Stimulated activated CD8-positive, alpha-beta memory T cell treated with anti-CD3 and anti-CD28 coated beads, Interleukin-7, amount 100 ng/mL, for 4 hours (primary cell): ENCODE results near the gene RCC1.
"Not testable (repeated sequence)": the region's sequence is repeated elsewhere in the genome, so short reads cannot be mapped to it uniquely, and the experiment has no call there.

Experiments used
- DNase-seq, 2 donors: peaks; one replicate each; pipeline ENCODE4 v3.0.0-alpha.2; 2020; ENCODE audit warnings: low read depth in 2 of 2

The RCC1 gene

GRCh38 chr1:28548318-28548717 is 42.5 kb downstream of the RCC1 start:
- DNase-seq, result no peak

GRCh38 chr1:28551381-28551780 is 45.5 kb downstream of the RCC1 start:
- DNase-seq, result no peak

DNA sequence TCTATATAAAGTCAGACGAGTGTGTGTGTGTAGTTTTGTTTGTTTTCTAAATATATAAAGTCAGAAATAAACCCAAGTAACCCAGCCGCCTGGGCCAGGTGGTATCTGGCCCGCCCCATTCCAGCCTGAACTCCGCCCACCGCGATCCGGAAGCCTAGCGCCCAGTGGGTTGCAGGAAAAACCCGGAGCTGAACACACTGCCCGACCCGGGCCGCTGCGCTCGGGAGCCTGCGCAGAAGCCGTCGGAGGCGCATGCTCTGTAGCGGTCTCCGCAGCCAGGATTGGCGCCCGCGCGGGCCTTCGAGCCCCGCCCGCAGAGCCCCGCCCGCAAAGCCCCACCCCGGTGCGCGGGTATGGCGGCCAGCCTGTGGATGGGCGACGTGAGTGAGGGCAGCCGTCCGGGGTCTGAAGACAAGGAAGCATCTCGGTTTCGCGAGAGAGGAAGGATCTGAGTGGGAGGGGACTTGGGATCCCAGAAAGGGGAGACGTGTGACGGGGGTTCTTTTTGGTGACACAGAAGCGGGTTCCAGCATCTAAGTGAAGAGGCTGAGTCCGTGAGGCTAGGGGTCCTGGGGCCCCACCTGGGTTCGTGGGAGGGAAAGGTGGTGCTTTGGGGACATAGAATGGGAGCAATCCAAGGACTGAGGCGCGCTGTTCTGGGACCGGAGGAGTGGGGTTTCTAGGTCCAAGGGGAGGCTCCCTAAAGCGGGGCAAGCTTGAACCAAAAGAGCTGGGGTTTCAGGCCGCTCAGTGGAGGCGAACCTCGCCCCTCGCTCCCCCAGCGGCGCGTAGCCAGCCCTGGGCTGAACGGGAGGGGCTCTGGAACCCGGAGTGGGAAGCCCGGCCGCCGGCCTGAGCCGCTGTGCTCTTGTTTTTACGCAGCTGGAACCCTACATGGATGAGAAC is 47.2 kb downstream of the RCC1 start, which contains the start of gene TRNAU1AP:
TSS of gene TRNAU1AP (plus strand) at position 328 of the 906 bp plus-strand sequence. CDS start at position 354, 26 bp downstream.
- DNase-seq, result peak; percentile 95

- no peak for DNase-seq
Measured at GRCh38 chr1:28560886-28561285, 55.0 kb downstream of the RCC1 start.

DNA sequence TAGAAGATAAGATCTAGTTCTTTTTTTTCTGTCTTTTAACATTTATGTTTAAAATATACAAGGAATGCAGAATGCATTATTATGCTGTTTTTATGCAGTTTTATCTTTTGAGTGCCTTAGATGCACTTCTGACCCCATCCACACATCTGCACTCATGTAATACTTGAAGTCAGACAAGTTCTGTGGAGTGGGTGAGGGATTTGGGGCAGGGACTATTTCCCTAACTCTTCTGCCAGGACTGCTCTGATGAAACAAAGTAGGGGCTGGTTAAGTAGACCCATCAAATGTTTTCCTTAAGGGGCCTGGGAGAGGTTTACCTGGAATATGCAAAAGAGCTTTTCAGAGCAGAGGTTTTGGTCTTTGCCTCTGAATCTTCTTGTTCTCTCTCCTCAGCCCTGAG is 58.5 kb downstream of the RCC1 start:
- no peak for DNase-seq

- no peak for DNase-seq
Measured at GRCh38 chr1:28565040-28565439, 59.2 kb downstream of the RCC1 start.

DNA sequence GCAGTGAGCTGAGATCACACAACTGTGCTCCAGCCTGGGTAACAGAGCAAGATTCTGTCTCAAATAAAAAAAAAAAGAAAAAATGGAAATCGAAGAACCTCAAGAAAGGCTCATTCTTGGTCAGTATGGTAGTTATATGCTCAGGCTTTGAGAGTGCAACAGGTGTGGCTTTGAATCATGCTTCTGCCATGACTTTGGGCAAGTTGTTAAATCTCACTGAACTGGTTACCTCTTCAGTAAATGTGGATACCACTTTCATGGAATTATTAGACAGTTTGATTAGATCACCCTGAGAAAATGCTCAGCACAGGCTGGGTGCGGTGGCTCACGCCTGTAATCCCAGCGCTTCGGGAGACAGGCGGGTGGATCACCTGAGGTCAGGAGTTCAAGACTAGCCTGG is 59.9 kb downstream of the RCC1 start:
- DNase-seq, result no peak

DNA sequence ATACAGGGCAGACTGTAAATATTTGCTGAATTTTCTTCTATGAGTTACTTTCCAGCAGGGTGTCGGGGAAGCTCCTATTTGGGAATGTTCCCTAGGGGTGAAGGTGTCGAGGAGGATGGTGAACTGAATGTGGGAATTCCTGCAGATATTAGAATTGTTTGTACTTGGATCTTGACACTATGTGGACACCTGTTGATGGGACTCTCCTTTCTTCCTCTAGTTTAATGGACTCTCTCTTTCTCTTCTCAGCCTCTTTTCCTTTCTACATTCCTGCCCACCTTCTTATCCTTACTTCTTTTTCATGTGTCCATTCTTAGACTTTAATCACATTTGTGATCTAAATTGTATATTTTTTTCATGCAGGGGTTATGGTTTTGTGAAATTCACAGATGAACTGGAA is 61.1 kb downstream of the RCC1 start:
- no peak for DNase-seq

DNA sequence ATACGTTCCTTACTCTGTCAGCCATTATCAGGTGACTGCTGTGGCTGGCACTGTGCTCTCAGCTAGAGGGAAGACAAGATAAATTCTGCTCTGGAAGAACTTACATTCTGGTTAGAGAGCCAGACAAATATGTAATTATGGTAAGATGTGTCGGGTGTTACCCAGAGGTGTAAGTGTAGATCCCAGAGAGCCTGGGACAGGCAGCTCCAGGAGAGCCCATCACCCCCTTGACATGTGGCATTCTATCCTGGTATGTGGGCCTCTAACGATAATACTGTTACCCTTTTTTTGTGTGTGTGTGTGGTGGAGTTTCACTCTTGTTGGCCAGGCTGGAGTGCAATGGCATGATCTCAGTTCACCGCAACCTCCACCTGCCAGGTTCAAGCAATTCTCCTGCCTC is 66.1 kb downstream of the RCC1 start:
- DNase-seq, result no peak

- DNase-seq, result not testable (repeated sequence)
Measured at GRCh38 chr1:28572891-28573290, 67.0 kb downstream of the RCC1 start.

DNA sequence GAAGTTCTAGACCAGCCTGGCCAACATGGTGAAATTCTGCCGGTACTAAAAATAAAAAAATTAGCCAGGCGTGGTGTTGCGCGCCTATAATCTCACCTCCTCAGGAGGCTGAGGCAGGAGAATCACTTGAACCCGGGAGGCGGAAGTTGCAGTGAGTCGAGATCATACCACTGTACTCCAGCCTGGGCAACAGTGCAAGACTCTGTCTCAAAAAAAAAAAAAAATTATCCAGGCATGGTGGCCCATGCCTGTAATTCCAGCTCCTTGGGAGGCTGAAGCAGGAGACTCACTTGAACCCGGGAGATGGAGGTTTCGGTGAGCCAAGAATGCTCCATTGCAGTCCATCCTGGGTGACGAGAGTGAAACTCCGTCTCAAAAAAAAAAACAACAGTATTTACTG is 67.7 kb downstream of the RCC1 start:
- DNase-seq, result no peak

GRCh38 chr1:28577052-28577678 is 71.3 kb downstream of the RCC1 start:
- DNase-seq, result no peak

DNA sequence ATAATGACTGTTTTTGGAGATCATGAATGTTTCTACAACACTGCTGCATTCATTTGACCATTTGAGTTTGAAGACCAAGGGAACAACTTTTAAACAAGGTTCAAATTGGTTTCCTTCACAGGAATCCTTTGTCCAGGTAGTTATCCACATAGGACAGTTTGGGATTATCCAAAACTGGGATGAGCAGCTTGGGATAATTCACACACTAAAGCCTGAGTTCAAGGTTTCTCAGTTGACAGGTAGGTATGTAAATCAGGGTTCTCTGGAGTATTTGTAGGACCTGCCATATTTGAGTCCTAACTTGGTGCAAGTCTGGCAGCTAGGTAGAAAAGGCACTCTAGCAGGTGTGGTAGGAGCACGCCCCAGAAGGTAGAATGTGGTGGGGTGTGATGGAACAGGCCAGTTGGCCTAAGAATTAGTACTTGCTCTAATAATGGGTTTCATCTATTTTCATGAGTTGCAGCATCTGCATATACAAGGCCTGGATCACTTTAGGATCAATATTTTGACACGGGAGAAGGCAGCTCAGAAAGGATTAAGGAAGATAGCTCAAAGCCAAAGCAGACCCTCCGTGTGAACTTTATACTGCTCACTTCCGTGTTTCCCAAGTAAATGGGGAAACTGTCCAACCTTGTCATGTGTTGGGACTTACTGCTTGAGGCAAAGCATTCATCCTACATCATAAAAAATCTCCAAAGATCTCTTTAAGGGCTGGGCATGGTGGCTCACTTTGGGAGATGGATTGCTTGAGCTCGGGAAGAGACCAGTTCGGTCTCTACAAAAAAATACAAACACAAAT is 72.1 kb downstream of the RCC1 start:
- no peak for DNase-seq

GRCh38 chr1:28578696-28579218 is 72.9 kb downstream of the RCC1 start:
- no peak for DNase-seq

- no peak for DNase-seq
Measured at GRCh38 chr1:28579401-28579800, 73.6 kb downstream of the RCC1 start.

DNA sequence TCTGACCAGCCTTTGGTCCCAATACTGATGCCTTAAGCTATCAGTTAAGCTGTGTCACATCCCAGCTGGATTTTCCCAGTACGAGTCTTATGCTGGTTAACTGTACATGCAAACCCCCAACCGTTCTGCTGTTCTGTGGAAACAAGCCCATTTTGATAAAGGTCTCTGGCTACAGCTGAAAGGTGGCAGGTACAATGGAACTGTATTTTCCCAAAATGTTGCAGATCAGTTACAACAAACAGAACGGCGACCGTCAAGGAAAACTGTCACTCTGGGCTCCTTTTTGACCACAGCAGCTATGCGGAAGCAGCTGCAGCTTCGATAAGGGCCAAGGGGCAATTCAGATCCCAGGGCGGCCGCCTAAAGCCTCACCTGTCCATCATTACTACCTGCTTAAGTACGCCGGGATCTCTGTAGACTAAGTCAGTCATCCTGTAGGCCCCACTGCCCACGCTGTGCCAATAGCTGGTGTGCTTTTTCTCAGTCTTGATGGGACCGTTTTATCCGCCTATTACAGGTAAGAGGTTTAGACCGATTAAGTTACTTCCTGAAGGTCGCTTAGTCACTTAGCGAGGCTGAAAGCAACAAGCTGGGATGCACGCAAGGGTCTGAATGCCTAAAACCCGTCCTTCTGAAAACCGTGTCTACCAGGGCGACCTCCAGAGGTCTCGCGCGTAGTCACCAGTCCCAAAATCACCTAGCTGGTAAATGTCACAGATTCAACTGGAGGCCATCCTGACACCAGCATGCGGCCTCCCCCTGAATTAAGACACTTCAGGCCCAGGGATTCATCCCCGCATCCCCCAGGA is 75.1 kb downstream of the RCC1 start:
- peak; percentile 46 to 47 for DNase-seq

GRCh38 chr1:28581531-28582247 is 75.8 kb downstream of the RCC1 start:
- DNase-seq, result peak; percentile 85 to 91

DNA sequence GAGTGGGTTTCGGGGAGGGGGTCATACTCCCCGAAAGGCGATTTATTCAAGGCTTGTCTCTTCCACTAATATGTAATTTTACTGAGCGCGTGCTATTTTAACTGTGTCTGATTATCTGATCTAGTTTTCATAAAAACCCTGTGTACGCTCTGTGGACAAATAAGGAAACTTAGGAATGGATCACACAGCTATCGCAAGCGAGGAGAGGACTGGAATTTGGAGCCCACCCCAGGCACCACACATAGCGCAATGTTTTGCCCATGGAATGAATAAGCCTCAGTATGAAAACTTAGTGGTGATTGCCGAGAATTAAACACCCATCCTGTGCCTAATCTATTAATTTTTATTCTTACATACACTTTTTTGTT is 76.4 kb downstream of the RCC1 start:
- DNase-seq, result no peak

DNA sequence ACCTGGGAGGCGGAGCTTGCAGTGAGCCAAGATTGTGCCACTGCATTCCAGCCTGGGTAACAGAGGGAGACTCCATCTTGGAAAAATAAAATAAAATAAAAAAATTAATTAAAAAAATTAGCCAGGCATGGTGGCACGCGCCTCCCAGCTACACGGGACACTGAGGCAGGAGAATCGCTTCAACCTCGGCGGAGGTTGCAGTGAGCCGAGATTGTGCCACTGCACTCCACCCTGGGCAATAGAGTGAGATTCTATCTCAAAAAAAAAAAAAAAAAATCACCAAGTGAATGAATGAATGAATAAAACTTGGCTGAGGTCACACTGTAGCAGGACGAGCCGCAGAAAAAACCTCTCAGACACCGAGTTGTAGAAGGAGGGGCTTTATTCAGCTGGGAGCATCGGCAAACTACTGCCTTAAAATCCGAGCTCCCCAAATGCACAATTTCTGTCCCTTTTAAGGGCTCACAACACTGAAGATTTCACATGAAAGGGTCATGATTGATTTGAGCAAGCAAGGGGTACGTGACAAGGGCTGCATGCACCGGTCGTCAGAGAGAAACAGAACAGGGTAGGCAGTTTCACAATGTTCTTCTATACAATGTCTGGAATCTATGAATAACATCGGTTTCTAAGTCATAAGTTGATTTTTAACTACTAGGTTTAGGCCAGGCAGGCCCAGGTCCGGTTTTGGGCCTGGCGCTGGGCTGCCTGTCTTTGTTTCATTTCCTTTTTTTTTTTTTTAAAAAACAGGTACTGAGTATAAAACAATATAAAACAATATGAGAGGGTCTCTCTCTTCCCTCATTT is 80.9 kb downstream of the RCC1 start:
- DNase-seq, result not testable (repeated sequence)
